CD4-positive, alpha-beta T cell (primary cell): ENCODE results near the gene ZNF677. TPM values are rescaled to one million over a fixed set of nuclear protein-coding genes. Genes with fewer than 3 reads are reported as not detected.
"Not testable (repeated sequence)": the region's sequence is repeated elsewhere in the genome, so short reads cannot be mapped to it uniquely, and the experiment has no call there.

Experiments used
- ATAC-seq: fragments of 200-7000 bp; cut with Tn5 transposase; one replicate; pipeline ENCODE4 v1.10.0; 2022; ENCODE audit warnings: mild to moderate bottlenecking; ENCODE audit not compliant: poor library complexity
- CTCF ChIA-PET: fragments of 350-600 bp; sonication (Branson Sonifier 250); formaldehyde crosslinking; loops from one replicate; lab custom pipeline; 2021; ENCODE audit warnings: antibody characterized with exemption, inconsistent platforms; lab: Charles Lee
- POLR2A ChIA-PET: fragments of 350-600 bp; sonication (Branson Sonifier 250); formaldehyde crosslinking; loops from one replicate; lab custom pipeline; 2021; ENCODE audit warnings: antibody characterized with exemption, inconsistent platforms; lab: Charles Lee
- DNase-seq, 14 experiments: peaks; one replicate each; pipeline ENCODE4 v3.0.0-alpha.2; 2013 to 2020; ENCODE audit warnings: mixed read lengths in 2 of 14
- H3K27ac ChIP-seq, 2 donors: one replicate each; pipeline versions ENCODE4 v1.5.1 to v1.7.0; 2013; ENCODE audit warnings: low read length in 2 of 2, low read depth in 1 of 2, mild to moderate bottlenecking in 1 of 2
- H3K27me3 ChIP-seq, 2 experiments: 1 replicate in 1 of 2; 2 replicates in 1 of 2; pipeline versions ENCODE4 v1.6.1 to v1.7.0; 2013; ENCODE audit warnings: low read length in 2 of 2, control low read depth in 1 of 2, mild to moderate bottlenecking in 1 of 2, moderate library complexity in 1 of 2; ENCODE audit not compliant: insufficient read depth in 2 of 2, control insufficient read depth in 1 of 2
- H3K36me3 ChIP-seq: one replicate; pipeline ENCODE4 v1.6.1; 2013; ENCODE audit warnings: low read length, control low read depth; ENCODE audit not compliant: insufficient read depth
- H3K4me1 ChIP-seq: one replicate; pipeline ENCODE4 v1.6.1; 2013; ENCODE audit warnings: low read length, control low read depth; ENCODE audit not compliant: insufficient read depth
- H3K4me3 ChIP-seq: one replicate; pipeline ENCODE4 v1.5.1; 2013; ENCODE audit warnings: mild to moderate bottlenecking, low read length, moderate library complexity
- H3K9me3 ChIP-seq, 2 experiments: 1 replicate in 1 of 2; 2 replicates in 1 of 2; pipeline versions ENCODE4 v1.6.1 to v1.7.0; 2013; ENCODE audit warnings: low read length in 2 of 2, mild to moderate bottlenecking in 2 of 2, control low read depth in 1 of 2, moderate library complexity in 1 of 2; ENCODE audit not compliant: control insufficient read depth in 1 of 2, insufficient read depth in 1 of 2
- H3K27ac Mint-ChIP-seq: one replicate; pipeline ENCODE4 v1.8.0; 2020; ENCODE audit warnings: mixed read lengths
- H3K27me3 Mint-ChIP-seq: one replicate; pipeline ENCODE4 v1.8.0; 2021; ENCODE audit warnings: mixed read lengths
- H3K36me3 Mint-ChIP-seq: one replicate; pipeline ENCODE4 v1.8.0; 2021; ENCODE audit warnings: low read depth, mixed read lengths
- H3K4me1 Mint-ChIP-seq: one replicate; pipeline ENCODE4 v1.8.0; 2021; ENCODE audit warnings: low read depth, mixed read lengths
- H3K4me3 Mint-ChIP-seq: one replicate; pipeline ENCODE4 v1.8.0; 2020; ENCODE audit warnings: mild to moderate bottlenecking, mixed read lengths
- H3K9me3 Mint-ChIP-seq: one replicate; pipeline ENCODE4 v1.8.0; 2020; ENCODE audit warnings: mixed read lengths
- CTCF ChIP-seq: fragments of 200-600 bp; IDR thresholded peaks from one replicate; pipeline ENCODE4 v1.8.0; 2022; ENCODE audit warnings: antibody characterized with exemption, mild to moderate bottlenecking
- intact Hi-C, 2 experiments: fragments of 100-400 bp; cut with DNase I in 1 of 2; cut with micrococcal nuclease in 1 of 2; formaldehyde crosslinking; loops; one replicate each; pipeline versions ENCODE4 v1.15.1 to v1.9.0; 2023 to 2025; cut with DNase I, micrococcal nuclease
- total RNA-seq, 174 experiments: library from RNA in 2 of 174; stranded (reverse) in 2 of 174; gene quantifications; one replicate each; pipeline ENCODE4 v1.2.3 and lab custom pipeline; 2021 to 2026

ZNF677 gene
- total RNA-seq, 2 experiments from 2014 or later = 5.2 to 6.4 TPM

GRCh38 chr19:53190253-53190652 lies 64.4 kb downstream of the ZNF677 start:
- DNase-seq = no peak
- ATAC-seq = no peak
- intact Hi-C loops = loop anchor here in 1 of 2 experiments (5.0 to 10.0 kb wide), 2 partner anchors 205 to 453 kb away; partner anchors contain the start of genes ZNF611 and ZNF765
- H3K4me3 Mint-ChIP-seq = no peak overlapping the region
- H3K9me3 Mint-ChIP-seq = peaks cover 2% of the 10 kb centered on the region
- CTCF ChIA-PET = no interaction called here
- Histone ChIP-seq H3K36me3 (peaks cover 5% of the 10 kb centered on the region), H3K9me3 (peaks cover 0 to 42% of the 10 kb centered on the region in 2 experiments), H3K4me1 (peaks cover 19% of the 10 kb centered on the region), H3K27me3 (peaks cover 0 to 2% of the 10 kb centered on the region in 2 experiments), H3K4me3 (no peak overlapping the region), H3K27ac (no peak overlapping the region)
- H3K27me3 Mint-ChIP-seq = no peaks in the 10 kb centered on the region
- peaks cover 24% of the 10 kb centered on the region for H3K4me1 Mint-ChIP-seq
- H3K36me3 Mint-ChIP-seq = peaks cover 48% of the 10 kb centered on the region
- POLR2A ChIA-PET = no interaction called here
- no peak for TF ChIP-seq CTCF
- no peak overlapping the region for H3K27ac Mint-ChIP-seq

GRCh38 chr19:53189691-53190198 lies 64.9 kb downstream of the ZNF677 start:
- ATAC-seq, POLR2A ChIA-PET, CTCF ChIA-PET, H3K4me3 Mint-ChIP-seq, H3K27ac Mint-ChIP-seq, H3K36me3 ChIP-seq, H3K27ac ChIP-seq, H3K27me3 ChIP-seq, H3K27me3 Mint-ChIP-seq, DNase-seq, H3K9me3 Mint-ChIP-seq, H3K4me3 ChIP-seq: not testable (repeated sequence)
- peaks cover 20% of the 10 kb centered on the region for H3K4me1 Mint-ChIP-seq
- peaks cover 19% of the 10 kb centered on the region for H3K4me1 ChIP-seq
- H3K36me3 Mint-ChIP-seq = peaks cover 45% of the 10 kb centered on the region
- intact Hi-C loops = loop anchor here in 1 of 2 experiments (5.0 to 10.0 kb wide), 2 partner anchors 205 to 452 kb away; partner anchors contain the start of genes ZNF611 and ZNF765
- H3K9me3 ChIP-seq = peaks cover 0 to 43% of the 10 kb centered on the region in 2 experiments

Other genes starting within 250 kb of the ZNF677 start
- gene ERVV-1, start 241.0 kb downstream of the ZNF677 start, total RNA-seq = not detected
- gene ERVV-2, start 210.1 kb downstream of the ZNF677 start, total RNA-seq = not detected
- 10 to 100 TPM; 42.1 to 45.5 TPM for gene ZNF160, start 151.5 kb downstream of the ZNF677 start, total RNA-seq
- 1 to 10 TPM; 1.2 to 1.7 TPM for gene ZNF415, start 122.0 kb downstream of the ZNF677 start, total RNA-seq
- 1 to 10 TPM; 3.8 to 3.9 TPM for gene ZNF347, start 95.8 kb downstream of the ZNF677 start, total RNA-seq
- gene ZNF665, start 61.5 kb downstream of the ZNF677 start, total RNA-seq = 1 to 10 TPM; 2.1 to 3.2 TPM
- gene VN1R2, start 3.4 kb upstream of the ZNF677 start, total RNA-seq = not detected
- gene VN1R4, start 12.8 kb upstream of the ZNF677 start, total RNA-seq = not detected
- gene ZNF845, start 78.9 kb upstream of the ZNF677 start, total RNA-seq = 1 to 10 TPM; 7.5 to 8.0 TPM
- gene ZNF525, start 110.8 kb upstream of the ZNF677 start, total RNA-seq = 10 to 100 TPM; 13.5 to 16.3 TPM
- 1 to 10 TPM; 6.7 to 9.0 TPM for gene ZNF765, start 140.3 kb upstream of the ZNF677 start, total RNA-seq
- gene ZNF761, start 177.1 kb upstream of the ZNF677 start, total RNA-seq = 1 to 10 TPM; 4.5 to 5.6 TPM
- gene ZNF813, start 212.9 kb upstream of the ZNF677 start, total RNA-seq = 1 to 10 TPM; 2.0 to 2.7 TPM